ENCODE results near the gene OARD1.

OARD1 gene

DNA sequence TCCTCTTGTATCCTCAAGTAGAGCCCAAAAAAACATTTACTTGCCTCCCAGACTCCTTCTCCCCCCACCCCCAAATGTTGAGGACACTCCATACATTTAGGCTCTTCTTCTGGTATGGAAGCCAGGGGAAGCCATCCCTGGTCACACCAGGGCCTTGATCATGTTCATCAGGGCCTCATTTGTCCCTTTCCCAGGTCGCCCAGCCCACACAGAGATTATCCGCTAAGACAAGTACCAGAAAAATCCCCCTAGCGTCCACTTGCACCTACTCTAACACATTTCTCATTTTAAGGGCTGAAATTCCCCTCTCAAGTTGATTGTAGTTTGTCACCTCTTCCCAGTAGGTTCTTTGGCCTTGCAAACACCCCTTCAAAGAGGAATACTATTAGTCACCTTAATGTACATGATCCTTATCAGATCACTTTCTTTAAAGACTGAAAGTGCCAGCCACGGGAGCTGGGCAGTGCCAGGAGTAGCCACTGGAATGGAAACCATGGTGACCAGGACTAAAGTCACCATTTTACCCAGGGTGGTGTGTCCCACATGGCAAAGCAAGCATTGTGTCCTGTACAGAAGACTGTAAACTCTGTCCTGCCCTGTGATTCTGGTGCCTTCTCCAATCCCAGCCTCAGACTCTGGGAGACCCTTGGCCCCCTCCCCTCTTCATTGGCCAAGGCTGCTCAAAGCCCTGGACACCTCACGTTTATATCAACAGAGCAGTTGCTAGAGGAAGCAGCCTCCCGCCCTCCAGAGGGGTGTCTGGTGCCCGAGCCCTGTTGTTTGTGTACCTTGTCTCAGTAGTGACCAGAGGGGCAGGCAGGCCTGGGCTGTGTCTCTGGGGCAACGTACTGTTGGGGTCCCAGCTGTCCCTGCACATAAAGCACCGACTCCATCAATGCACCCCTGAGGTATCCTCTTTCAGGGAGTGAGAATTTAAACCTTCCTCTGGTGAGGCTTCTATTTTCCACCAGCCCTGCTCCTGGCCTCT, 24.1 kb downstream of the OARD1 start:
- no peak for DNase-seq (ENCODE audit: low read depth)

DNA sequence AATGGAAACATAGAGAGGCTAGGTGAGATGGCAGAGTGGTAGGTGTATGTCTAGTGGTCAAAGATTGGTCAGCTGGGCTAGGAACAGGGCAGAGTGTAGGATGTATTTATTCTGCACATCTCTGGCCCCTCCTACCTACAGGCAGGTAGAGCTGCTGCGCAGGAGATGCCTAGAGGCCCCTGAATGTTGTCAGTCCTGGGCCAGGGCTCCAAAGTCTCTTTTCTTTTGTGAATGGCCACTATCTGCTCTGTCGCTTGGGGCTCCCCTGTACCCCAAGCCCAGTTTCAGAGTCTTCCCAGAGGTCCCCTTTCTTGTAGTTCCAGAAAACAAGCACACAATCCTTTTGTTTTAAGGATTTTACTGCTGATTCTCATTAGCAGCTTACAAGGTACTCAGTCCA, 24.9 kb downstream of the OARD1 start:
- no peak for DNase-seq (ENCODE audit: low read depth)

DNA sequence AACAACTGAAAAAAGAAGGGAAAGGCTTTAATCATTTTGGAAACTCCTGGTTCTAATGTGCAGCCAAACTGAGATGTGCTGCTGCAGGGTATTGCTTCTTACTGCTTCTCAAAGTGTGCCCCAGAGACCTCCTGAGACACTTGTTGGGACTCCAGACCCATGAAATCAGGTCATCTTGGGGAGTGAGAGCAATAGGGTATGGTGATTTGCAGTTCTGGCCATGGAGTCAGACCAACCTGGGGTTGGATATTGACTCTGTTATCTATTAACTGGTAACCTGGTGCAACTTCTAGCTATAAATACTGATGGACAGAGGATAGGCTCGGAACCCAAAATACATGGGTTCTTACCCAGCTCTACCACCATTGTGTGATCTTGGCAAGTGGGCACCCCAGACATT, 26.1 kb downstream of the OARD1 start:
- DNase-seq (ENCODE audit: low read depth) = no peak

DNA sequence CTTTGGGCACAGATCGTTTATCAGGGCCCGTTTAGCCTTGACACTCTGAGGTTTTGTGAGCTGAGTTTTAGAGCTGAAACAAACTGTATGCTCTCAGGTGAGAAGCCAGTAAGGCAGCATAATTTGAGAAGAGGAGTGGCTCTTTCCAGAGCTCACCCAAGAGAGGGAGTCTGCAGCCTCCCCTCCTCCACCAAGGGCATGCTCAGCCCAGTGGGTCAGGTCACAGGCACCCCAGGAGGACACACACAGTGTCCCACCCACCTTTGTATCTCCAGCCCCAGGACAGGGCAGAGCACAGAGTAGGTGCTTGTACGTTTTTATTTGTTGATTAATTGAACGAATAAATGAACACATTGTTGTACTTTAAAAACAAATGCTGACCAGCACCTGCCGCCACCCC, 26.5 kb downstream of the OARD1 start:
- no peak for DNase-seq (ENCODE audit: low read depth)

DNA sequence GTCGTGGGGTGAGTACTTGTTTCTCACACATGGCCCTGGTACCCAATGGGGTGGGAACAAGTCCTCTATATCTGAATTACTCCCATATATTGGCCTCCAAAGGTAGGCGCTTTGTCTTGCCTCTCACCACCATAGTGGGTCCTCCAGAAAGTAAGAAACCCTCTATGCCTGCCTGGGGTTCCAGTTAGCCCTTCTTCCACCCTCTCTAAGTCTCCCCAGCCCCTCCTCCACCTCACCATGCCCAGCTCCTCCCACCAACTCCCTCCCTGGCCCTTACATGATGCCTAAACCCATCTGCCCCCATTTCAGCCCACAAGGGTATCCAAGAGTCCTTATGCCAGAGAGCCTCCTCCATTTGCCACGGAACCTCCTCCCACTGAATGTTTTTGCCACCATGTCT, 29.0 kb downstream of the OARD1 start:
- DNase-seq (ENCODE audit: low read depth) = no peak

DNA sequence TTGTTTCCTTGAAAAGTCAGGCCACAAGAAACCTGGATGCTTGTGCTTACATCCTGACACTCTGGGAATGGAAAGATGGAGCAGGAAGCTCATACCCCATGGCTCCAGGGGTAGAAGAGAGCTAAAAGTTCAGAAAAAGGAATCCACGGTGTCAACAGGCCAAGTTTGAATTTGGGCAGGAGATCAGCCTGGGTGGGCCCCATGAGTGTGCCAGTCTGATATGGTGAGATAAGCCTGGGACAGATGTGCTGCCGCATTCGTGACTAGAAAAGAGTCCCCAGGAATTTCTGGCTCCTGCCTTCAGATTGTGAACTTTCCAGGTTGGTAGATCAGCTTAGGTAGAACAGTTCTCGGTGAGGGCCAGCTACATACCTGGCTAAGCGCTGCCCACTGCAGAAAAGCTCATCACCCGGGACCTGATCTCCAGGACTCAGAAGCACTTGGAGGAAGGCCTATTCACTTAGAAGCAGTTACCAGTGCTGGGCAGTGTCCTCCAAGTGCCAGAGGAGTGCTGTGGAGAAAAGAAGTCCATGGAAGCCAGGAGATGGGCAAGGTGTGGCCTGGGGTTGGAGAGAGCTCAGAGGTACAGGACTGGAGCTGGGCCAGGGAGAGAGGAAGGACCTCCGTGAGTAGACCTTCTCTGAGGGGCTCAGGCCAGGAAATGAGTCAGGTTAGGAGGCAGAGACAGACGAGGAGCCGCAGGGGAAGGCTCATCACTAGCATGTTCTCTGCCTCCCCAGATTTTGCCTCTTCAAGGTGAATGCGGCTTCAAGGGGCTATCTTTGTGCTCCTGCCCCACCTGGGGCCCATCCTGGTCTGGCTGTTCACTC, 29.7 kb downstream of the OARD1 start, which contains the start of gene TSPO2:
TSS of gene TSPO2 (plus strand) at position 242 of the 830 bp plus-strand sequence. CDS start at position 761, 519 bp downstream.
- DNase-seq (ENCODE audit: low read depth) = no peak

DNA sequence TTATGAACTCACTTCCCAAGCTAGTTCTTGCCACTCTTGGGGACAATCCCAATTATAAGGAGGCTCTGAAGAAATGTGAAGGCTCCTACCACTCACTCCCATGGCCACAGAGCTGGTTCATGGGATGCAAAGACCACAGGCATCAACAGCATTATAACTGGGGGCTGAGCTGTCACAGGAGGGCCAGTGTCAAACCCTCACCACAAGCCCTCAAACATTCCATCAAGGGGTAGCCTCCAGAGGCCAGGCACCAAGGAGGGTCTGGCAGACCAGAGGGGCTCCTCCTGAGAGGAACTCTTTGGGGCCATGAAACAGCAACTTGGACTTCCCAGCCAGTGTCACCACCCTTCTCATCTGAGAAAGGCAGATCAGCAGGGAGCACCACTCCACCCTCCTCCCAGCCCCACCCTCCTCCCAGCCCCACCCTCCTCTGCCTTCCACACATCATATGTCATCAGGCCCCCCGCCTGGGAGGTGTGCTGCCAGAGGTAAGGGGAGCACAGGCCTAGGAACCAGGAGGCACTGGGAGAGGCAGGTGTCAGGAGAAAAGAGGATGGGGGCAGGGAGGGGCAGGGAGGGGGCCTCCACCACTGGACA, 31.1 kb downstream of the OARD1 start:
- DNase-seq (ENCODE audit: low read depth) = no peak

DNA sequence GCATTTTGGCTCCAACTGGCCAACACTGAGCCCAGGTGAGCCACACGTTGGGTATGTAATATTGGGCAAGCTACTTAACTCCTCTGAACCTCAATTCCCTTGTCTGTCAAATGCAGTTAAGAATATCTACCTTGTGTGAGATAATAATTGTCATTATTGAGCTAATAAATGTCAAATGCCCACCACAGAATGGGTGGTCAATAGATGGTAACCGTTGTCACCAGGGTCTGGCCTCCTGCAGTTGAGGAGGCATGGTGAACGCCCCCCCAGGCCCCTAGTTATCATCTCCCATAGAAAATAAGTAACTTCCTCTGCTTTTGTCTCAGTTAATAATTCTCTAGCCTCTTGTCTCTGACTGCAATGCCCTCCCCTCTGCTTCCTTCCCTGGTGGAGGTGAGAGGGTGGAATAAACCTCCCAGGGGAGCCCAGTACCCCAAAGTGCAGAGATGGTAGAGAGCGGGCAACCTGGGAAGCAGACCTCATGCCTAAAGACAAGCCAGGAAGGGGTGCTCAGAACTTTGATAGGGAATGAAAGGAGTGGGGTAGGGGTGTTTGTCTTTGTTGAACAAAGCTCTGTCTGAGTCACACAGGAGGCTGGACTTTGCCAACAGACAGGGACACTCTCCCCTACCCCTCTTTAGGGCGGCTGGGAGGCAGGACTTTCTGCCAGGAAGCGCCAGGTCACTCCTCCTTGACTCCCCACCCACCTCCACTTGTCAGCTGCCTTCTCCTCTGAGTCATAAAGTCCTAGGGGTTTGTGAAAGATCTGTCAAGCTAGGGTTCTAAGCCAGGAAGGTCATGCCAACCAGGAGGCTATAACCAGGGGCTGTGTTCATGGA, 31.8 kb downstream of the OARD1 start:
- no peak for DNase-seq (ENCODE audit: low read depth)

DNA sequence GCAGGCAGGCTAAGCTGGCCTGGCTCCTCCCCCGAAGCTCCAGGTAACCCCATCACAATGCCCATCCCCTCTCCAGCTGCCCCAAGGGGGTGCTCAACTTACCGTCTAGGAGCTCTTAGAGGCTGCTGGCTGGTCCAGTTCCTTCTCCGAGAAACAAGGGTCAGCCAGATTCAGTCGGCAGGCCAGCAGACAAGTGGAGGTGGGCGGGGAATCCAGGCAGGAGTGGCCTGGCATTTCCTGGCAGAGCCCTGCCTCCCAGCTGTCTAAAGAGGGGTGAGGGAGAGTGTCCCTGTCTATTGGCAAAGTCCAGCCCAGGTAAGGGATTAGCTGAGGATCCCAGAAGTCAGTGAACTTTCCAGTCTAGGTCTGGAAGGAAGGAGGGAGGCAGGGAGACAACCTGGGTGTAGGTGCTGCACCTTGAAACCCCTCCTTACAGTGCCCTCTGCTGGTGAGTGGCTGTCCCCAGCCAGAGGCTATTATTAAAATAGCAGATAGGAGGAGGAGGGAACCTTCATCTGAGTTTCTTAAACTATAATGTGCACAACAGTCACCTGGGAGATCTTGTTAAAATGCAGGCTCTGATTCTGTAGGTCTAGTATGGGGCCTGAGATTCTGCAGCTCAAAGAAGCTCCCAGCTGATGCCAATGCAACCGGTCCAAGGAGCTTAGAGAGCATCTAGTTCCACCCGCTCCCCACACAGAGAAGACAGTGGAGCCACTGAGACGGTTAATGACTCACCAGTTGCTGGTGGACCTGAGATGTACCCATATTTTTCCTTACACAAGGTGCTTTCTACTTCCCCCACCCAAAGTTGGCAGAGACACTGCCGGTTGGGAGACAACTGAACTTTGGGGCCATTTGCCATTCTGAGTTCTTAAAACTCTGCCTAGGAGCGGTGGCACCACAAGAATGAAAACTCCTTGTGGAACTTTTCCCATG, 32.8 kb downstream of the OARD1 start, which contains the start of gene UNC5CL:
TSS of gene UNC5CL (minus strand) at position 162 of the 939 bp plus-strand sequence. CDS start 4,147 bp downstream, outside the sequence.
- peak; percentile 25 for DNase-seq (ENCODE audit: low read depth)

DNA sequence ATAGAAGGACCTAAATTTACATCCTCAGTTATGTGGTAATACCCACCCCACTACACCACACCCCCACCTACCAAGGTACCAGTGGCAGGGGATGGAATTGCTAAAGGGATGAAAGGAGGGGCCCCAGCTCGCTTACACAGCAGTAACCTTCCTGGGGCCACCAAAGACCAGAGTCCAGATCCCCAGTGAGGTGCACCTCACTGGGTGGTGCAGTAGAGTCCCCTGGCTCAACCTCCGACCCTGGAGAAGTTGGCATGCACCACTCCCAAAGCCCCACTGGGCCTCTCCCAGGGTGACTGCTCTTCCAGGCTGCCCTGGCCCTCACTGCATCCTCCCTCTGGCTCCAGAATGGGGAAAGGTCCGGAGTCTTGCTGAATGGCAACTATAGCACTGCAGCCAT, 34.0 kb downstream of the OARD1 start:
- DNase-seq (ENCODE audit: low read depth) = no peak

DNA sequence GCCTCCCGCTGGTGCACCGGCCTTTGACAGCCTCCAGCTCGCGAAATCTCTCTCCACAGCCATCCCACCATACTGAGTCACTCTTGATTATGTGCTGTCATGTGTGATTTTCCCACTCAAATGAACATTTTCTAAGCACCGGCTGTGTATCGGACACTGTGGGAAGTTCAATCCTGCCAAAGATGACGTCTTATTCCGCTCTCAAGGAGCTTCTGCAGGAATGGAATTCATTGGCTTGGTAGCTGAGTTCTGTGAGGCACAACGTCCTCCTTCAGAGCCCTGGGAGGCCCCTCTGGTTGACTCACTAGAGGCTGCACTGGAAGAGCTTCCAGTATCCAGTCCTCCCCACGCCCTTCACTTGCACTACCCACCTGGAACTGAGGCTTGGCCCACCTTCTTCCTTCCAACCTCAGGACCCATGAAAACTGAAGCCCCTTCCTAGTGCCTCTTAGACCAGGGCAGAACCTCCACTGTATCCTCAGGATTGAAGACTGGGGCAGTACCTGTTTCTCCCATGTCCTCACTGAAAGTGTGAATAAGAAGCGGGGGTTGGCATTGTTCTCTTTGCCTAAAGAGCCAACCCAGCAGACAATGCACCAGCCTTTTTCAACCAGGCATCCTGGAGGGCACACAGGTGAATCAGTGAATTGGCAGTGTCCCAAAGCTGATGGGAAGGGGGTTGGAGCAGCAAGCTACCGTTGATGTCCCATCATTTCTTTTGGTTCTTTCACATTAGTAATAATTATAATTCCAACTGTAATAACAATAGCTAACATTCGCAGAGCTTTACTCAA, 34.9 kb downstream of the OARD1 start:
- no peak for DNase-seq (ENCODE audit: low read depth)

DNA sequence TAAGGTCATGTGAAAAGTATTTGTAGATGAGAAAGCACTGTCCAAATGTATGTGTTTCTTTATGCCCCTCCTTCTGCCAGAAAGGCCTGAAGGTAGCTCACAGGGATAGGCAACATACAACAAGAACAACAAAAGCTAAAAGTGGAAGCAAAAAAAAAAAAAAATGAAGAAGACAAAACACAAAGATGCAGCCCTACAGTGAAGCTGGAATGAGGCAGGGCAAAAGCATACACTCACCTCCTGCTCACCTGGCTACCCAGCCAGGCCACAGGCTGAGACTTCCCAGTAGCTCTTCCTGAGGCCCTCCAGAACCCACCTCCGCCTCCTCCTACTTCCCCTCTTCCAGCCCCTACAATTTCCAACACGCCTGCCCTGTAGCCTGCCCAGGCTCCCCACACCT, 35.6 kb downstream of the OARD1 start:
- DNase-seq (ENCODE audit: low read depth) = no peak

DNA sequence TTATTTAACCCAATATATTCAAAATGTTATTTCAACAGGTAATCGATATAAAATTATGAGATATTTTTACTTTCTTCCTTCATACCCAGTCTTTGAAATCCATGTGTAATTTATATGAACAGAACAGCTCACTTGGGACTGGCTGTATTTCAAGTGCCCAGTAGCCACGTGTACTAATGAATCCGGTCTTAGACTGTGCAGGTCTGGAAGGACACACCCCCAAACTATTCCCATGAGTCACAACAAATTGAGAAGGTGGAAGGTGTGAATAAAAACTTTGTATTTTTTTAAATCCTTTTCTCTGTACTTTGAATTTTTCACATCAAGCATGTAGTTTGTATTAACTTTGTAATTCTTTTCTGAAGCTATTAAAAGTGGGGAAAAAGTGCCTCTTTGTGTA, 36.0 kb downstream of the OARD1 start:
- no peak for DNase-seq (ENCODE audit: low read depth)

DNA sequence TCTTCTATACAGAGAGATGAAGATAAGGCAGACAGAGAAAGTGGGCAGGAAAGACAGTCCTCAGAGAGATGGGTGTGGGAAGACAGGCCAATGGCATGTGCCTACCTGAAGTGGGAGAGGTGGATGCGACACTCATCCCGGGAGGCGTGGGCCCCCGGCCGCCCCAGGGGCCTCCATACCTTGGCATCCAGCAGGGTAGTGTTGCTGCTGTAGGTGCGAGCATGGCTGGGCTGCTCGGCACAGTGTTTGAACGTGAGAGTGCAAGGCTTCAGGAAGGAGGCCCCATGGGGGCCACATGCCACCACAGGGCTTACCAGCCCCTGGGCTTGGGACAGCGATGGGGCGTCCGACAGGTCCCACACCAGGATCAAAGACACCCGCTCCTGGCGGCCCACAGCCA, 38.4 kb downstream of the OARD1 start:
- no peak for DNase-seq (ENCODE audit: low read depth)

DNA sequence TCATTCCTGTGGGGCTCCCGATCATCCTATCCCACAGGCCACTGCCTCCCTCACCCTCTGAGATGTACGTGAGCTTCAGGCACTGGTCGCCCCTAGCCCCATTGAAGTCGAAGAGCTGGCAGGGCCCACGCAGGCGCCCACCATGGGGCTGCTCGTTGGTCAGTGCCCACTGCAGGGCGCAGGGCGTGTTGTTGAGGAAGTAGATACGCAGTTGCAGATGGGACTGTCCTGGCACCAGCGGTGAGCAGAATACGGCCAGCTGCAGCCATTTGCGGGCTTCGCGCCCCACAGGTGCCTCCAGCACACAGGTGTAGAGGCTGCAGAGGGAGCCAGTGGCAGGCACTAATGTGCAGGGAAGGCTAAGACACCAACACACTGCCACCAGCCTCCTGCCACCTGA, 39.3 kb downstream of the OARD1 start:
- no peak for DNase-seq (ENCODE audit: low read depth)

DNA sequence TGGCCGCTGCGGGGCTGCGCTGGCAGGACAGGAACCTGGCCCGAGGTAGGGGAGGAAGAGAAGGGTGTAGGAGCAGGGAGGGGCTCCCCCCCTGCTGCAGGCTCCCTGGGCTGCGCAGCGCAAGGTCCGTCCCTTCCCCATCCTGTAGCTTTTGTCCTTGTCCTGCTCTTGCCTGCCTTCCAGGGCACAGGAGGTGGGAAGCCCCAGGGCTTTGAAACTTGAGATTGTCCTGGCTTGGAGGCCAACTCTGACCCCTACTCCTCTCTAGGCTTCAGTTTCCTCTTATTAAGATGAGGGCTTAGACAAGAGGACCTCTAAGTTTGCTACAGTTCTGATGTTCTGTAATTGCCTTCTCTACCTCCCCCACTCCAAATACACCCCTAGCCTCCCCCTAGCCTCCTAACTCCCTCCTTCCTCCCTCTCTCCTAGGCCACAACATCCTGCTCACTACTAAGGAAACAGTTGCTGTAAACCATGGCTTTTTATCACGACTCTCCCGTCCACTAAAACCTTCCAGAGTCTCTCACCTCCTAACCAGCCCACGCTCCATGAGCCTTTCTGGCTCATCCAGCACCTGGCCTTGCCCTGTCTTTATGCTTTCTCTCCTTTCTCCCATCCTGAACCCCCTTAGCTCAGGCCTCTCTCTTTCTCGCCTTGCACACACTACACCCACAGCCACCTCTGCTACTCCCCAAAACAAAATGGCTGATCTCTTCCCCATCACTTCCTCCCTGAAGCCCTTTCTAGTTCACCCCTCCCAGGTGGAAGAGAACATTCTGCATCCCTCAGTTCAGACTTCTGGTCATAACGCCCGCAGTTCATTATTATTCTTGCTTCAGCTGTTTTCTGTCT, 43.4 kb downstream of the OARD1 start:
- DNase-seq (ENCODE audit: low read depth) = peak; percentile 1

DNA sequence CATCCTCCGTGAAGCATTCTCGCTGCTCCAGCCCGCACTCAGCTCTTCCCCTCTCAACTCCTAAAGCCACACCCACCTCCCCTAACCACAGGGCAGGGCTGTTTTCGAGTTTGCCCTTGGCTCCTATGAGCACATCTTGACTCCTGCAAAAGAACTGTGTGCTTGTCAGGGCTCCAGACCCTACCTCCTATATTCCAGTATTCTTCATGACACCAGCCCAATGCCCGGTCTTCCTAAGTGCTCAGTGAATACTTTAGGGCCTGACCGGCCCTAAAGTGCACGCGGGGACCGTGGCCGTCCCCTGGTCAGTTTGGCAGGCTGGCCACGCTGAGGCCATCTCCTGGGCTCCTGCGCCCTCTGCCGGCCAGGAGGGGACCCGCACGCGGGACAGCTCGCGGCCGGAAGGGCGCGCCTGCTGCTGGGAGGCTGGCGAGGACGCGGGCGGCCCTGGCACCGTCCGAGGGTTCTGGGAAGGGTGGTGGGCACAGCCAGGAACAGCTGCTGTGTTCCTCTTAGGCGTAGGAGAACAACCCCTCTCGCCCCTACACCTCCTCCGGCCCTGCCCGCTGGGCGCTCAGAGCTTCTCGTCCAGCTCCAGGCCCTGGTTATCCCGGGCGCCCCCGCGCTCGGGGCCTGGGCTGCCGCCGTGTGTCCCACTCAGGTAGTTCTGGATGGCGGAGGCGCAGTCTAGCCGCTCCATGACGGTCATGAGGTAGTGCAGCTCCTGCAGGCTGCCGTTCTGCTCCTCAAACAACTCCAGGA, 44.2 kb downstream of the OARD1 start:
- peak; percentile 61 for DNase-seq (ENCODE audit: low read depth)

DNA sequence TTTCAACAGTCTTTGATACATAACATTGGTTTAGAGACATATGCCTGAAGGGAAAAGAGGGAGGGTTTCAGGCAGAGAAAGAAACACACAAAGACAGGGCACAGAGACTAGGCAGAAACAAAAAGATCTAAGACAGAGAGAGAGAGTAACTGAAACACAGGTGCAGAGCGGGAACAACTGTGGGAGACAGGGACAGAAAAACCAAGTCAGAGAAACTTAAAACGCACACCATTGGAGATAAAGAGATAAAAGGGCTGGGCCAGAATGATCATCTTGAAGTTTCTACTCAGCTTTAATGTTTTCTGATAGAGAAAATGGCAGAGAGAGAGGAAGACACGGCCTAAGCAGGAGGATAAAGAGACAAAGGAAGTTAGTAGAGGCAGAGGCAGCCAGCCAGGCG, 44.9 kb downstream of the OARD1 start:
- DNase-seq (ENCODE audit: low read depth) = no peak

Measured in activated gamma-delta T cell treated with anti-CD3 and anti-CD28 coated beads, Interleukin-2, amount 50 U/mL, for 16 hours (primary cell).